Gastroesophageal sphincter (tissue), 4 donors: ENCODE measurements around the gene MAGEC1. TPM values are rescaled to one million over a fixed set of nuclear protein-coding genes. Genes with fewer than 3 reads are reported as not detected.

Experiments
- ATAC-seq: fragments of 150-250 bp; one replicate; pipeline ENCODE4 v1.9.1; 2016; ENCODE audit warnings: mild to moderate bottlenecking, moderate library complexity
- H3K27ac ChIP-seq, 4 donors: fragments of 200-600 bp; sonication (generic) in 3 of 4; 1 replicate in 3 of 4; 2 replicates in 1 of 4; pipeline ENCODE4 v1.5.1; 2016 to 2019
- H3K27me3 ChIP-seq: fragments of 200-600 bp; sonication (generic); one replicate; pipeline ENCODE4 v1.5.1; 2019
- H3K36me3 ChIP-seq, 2 donors: fragments of 200-600 bp; sonication (generic); one replicate each; pipeline ENCODE4 v1.5.1; 2019; ENCODE audit warnings: control low read depth in 1 of 2
- H3K4me1 ChIP-seq, 3 donors: fragments of 200-600 bp; sonication (generic); 1 replicate in 2 of 3; 2 replicates in 1 of 3; pipeline ENCODE4 v1.5.1; 2016 to 2019; ENCODE audit warnings: control low read depth in 2 of 3
- H3K4me3 ChIP-seq, 2 donors: fragments of 200-600 bp; sonication (generic); one replicate each; pipeline ENCODE4 v1.5.1; 2019; ENCODE audit warnings: mild to moderate bottlenecking in 1 of 2, moderate library complexity in 1 of 2
- H3K9me3 ChIP-seq, 3 donors: fragments of 200-600 bp; sonication (generic); one replicate each; pipeline ENCODE4 v1.5.1; 2017 to 2019; ENCODE audit warnings: control low read depth in 2 of 3
- EP300 ChIP-seq: sonication (generic); formaldehyde crosslinking; IDR thresholded peaks from one replicate; pipeline ENCODE4 v1.6.1; 2017; ENCODE audit warnings: antibody characterized with exemption, mild to moderate bottlenecking
- POLR2A ChIP-seq, 2 donors: fragments of 450-650 bp; IDR thresholded peaks; one replicate each; pipeline ENCODE4 v1.6.1; 2017; ENCODE audit warnings: antibody characterized with exemption in 2 of 2, mild to moderate bottlenecking in 2 of 2, moderate library complexity in 1 of 2
- POLR2AphosphoS5 ChIP-seq: sonication (generic); formaldehyde crosslinking; IDR thresholded peaks from one replicate; pipeline ENCODE4 v1.6.1; 2017; ENCODE audit warnings: antibody characterized with exemption
- WGBS, 2 donors: methylation state at CpG; one replicate each; pipeline ENCODE4 v1.1.5; 2018; ENCODE audit warnings: low coverage in 1 of 2; 5-methylcytosine and 5-hydroxymethylcytosine counted together
- total RNA-seq, 4 donors: library from RNA; depleted of rRNA; stranded (reverse); fragments of >200 nt; gene quantifications; one replicate each; pipeline ENCODE4 v1.1.0, GENCODE V29; 2016
- TF ChIP-seq, protein P1 (sequence below), 4 experiments: fragments of 200-600 bp in 2 of 4; fragments of 450-650 bp in 2 of 4; sonication (generic) in 1 of 4; IDR thresholded peaks; one replicate each; pipeline ENCODE4 v1.5.1; 2017 to 2019; ENCODE audit warnings: antibody characterized with exemption in 4 of 4, mild to moderate bottlenecking in 2 of 4, moderate library complexity in 2 of 4

MAGEC1 gene
- total RNA-seq, 4 donors from 2014 or later = not detected

DNA sequence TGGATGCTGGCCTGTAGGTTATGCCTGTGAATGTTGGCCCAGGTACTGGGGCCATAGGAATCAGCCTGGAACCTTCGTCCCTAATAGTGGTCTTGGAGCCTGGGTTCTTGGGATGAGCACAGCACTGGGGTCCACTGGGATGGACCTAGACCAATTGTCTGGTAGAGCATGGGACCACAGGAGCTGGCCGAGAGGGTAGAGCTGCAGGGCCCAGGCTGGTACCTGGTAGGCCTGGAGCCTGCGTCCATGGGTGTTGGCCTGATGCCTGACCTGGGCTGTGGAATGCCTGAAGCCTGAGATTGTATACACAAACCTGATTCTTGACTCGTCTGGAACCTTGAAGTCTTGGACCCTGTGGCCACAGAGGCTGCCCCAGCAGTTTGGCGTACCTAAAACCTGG is 48.9 kb downstream of the MAGEC1 start:
- Histone ChIP-seq H3K27me3 (no peaks in the 10 kb centered on the region), H3K4me3 (no peak overlapping the region), H3K9me3 (no peaks in the 10 kb centered on the region), H3K36me3 (no peaks in the 10 kb centered on the region), H3K27ac (no peak overlapping the region), H3K4me1 (no peaks in the 10 kb centered on the region)
- TF ChIP-seq EP300 = no peak
- no peak for TF ChIP-seq POLR2A (IDR thresholded peaks at IDR 0.05)
- TF ChIP-seq, protein P1, sequence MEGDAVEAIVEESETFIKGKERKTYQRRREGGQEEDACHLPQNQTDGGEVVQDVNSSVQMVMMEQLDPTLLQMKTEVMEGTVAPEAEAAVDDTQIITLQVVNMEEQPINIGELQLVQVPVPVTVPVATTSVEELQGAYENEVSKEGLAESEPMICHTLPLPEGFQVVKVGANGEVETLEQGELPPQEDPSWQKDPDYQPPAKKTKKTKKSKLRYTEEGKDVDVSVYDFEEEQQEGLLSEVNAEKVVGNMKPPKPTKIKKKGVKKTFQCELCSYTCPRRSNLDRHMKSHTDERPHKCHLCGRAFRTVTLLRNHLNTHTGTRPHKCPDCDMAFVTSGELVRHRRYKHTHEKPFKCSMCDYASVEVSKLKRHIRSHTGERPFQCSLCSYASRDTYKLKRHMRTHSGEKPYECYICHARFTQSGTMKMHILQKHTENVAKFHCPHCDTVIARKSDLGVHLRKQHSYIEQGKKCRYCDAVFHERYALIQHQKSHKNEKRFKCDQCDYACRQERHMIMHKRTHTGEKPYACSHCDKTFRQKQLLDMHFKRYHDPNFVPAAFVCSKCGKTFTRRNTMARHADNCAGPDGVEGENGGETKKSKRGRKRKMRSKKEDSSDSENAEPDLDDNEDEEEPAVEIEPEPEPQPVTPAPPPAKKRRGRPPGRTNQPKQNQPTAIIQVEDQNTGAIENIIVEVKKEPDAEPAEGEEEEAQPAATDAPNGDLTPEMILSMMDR (IDR thresholded peaks at IDR 0.05) = no peak
- no peak for TF ChIP-seq POLR2AphosphoS5
- no CpG with 5 or more reads among the region's 5 CpGs for WGBS, 2 donors
- ATAC-seq = no peak

DNA sequence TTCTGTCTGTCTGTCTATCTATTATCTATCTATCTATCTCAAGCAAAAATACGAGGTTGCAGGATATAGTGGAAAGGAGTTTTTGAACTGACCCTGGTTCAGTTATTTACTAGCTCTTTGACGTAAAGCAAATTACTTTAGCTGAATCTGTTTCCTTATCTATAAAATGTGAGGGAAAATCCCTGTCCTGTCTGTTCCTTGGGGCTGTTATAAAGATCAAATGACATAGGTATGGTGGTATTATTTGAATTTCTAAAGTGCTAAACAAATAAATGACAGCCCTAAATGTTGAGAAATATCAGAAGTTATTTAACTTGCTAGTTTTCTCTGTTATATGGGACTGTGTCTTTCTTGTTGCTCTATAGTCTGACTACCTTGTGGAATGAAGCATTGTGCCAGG is 55.0 kb downstream of the MAGEC1 start:
- no peak overlapping the region for H3K27ac ChIP-seq
- H3K4me1 ChIP-seq = no peaks in the 10 kb centered on the region
- no peaks in the 10 kb centered on the region for H3K36me3 ChIP-seq
- TF ChIP-seq EP300 (no peak), POLR2A (IDR thresholded peaks at IDR 0.05) (no peak), POLR2AphosphoS5 (no peak)
- TF ChIP-seq, protein P1 (IDR thresholded peaks at IDR 0.05) = no peak
- H3K27me3 ChIP-seq = no peaks in the 10 kb centered on the region
- no peak for ATAC-seq
- H3K9me3 ChIP-seq = no peaks in the 10 kb centered on the region
- 48 to 75% methylated on average over 2 of the region's 2 CpGs for WGBS, 2 donors
- no peak overlapping the region for H3K4me3 ChIP-seq

Other genes with a start within 250 kb of the MAGEC1 start
- not detected for gene SPANXD, start 205.2 kb upstream of the MAGEC1 start, total RNA-seq
- gene MAGEC3, start 65.6 kb upstream of the MAGEC1 start, total RNA-seq = not detected